Stimulated activated CD4-positive, alpha-beta T cell treated with anti-CD3 and anti-CD28 coated beads, Interleukin-4, amount 100 ng/mL, for 24 hours (primary cell): ENCODE measurements around the gene FGD3.
"Not testable (repeated sequence)": the region's sequence is repeated elsewhere in the genome, so short reads cannot be mapped to it uniquely, and the experiment has no call there.

ENCODE experiments used
- DNase-seq: peaks from one replicate; pipeline ENCODE4 v3.0.0-alpha.2; 2020

FGD3 gene

GRCh38 chr9:92947268-92948037, at the start of gene FGD3:
TSS of gene FGD3 (plus strand) at chr9:92947523. CDS start at chr9:92976257, 28,734 bp downstream.
- DNase-seq = peak; percentile 54

GRCh38 chr9:92905137-92905536, 42.2 kb upstream of the FGD3 start:
- not testable (repeated sequence) for DNase-seq

GRCh38 chr9:92911511-92912475, 35.5 kb upstream of the FGD3 start:
- DNase-seq = no peak

GRCh38 chr9:92917176-92917800, 30.0 kb upstream of the FGD3 start:
- no peak for DNase-seq

GRCh38 chr9:92920437-92920836, 26.9 kb upstream of the FGD3 start:
- DNase-seq = no peak

- DNase-seq = no peak
Observed at GRCh38 chr9:92931606-92932005, 15.7 kb upstream of the FGD3 start.

- no peak for DNase-seq
Observed at GRCh38 chr9:92934321-92934720, 13.0 kb upstream of the FGD3 start.

GRCh38 chr9:92938025-92938424, 9.3 kb upstream of the FGD3 start:
- DNase-seq = no peak

- no peak for DNase-seq
Observed at GRCh38 chr9:92941861-92942260, 5.5 kb upstream of the FGD3 start.

- DNase-seq = no peak
Observed at GRCh38 chr9:92942688-92943616, 4.4 kb upstream of the FGD3 start.

- DNase-seq = no peak
Observed at GRCh38 chr9:92944921-92945320, 2.4 kb upstream of the FGD3 start.

- no peak for DNase-seq
Observed at GRCh38 chr9:92945796-92946195, 1.5 kb upstream of the FGD3 start.

- no peak for DNase-seq
Observed at GRCh38 chr9:92948038-92948534, 763 bp downstream of the FGD3 start.

- DNase-seq = no peak
Observed at GRCh38 chr9:92948632-92949031, 1.3 kb downstream of the FGD3 start.

GRCh38 chr9:92949266-92949982, 2.1 kb downstream of the FGD3 start:
- no peak for DNase-seq

- no peak for DNase-seq
Observed at GRCh38 chr9:92950359-92950955, 3.1 kb downstream of the FGD3 start.

GRCh38 chr9:92952906-92953610, 5.7 kb downstream of the FGD3 start:
- DNase-seq = peak; percentile 1

GRCh38 chr9:92954049-92954861, 6.9 kb downstream of the FGD3 start:
- peak; percentile 84 for DNase-seq

GRCh38 chr9:92954886-92955285, 7.6 kb downstream of the FGD3 start:
- DNase-seq = no peak
